GM12873 (cell line): ENCODE data around the gene FADS2.

Source experiments
- TF ChIP-seq, protein P1 (sequence below): IDR thresholded peaks from 2 replicates; pipeline ENCODE4 v1.5.1; 2012; ENCODE audit warnings: low read depth, mild to moderate bottlenecking, moderate library complexity, low read length, control low read depth; ENCODE audit not compliant: insufficient read depth; ENCODE audit errors: missing control alignments

Gene FADS2

GRCh38 chr11:61860054-61860903 lies 32.2 kb downstream of the FADS2 start:
- TF ChIP-seq, protein P1, sequence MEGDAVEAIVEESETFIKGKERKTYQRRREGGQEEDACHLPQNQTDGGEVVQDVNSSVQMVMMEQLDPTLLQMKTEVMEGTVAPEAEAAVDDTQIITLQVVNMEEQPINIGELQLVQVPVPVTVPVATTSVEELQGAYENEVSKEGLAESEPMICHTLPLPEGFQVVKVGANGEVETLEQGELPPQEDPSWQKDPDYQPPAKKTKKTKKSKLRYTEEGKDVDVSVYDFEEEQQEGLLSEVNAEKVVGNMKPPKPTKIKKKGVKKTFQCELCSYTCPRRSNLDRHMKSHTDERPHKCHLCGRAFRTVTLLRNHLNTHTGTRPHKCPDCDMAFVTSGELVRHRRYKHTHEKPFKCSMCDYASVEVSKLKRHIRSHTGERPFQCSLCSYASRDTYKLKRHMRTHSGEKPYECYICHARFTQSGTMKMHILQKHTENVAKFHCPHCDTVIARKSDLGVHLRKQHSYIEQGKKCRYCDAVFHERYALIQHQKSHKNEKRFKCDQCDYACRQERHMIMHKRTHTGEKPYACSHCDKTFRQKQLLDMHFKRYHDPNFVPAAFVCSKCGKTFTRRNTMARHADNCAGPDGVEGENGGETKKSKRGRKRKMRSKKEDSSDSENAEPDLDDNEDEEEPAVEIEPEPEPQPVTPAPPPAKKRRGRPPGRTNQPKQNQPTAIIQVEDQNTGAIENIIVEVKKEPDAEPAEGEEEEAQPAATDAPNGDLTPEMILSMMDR: no peak

DNA sequence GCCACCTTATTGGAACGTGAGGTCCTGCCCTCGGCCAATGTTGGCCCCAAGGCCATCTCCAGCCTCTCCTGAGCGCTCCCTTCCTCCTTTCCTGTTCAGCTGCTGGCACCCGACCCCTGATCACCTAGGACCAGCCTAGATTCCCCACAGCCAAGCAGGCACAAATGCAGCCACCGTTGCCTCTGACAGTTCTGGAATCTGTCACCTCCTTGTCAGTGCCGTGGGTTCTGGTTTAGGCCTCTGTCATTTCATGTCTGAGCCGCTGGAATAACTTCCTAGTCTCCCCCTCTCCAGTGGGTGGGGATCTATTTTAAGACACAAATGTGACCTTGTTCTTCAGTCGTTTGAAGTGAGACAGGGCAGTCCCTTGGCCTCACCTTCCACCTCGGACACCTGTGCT lies 33.5 kb downstream of the FADS2 start:
- TF ChIP-seq, protein P1: no peak

GRCh38 chr11:61862714-61863547 lies 34.8 kb downstream of the FADS2 start:
- TF ChIP-seq, protein P1: no peak

GRCh38 chr11:61863548-61864081 lies 35.5 kb downstream of the FADS2 start:
- TF ChIP-seq, protein P1: no peak

DNA sequence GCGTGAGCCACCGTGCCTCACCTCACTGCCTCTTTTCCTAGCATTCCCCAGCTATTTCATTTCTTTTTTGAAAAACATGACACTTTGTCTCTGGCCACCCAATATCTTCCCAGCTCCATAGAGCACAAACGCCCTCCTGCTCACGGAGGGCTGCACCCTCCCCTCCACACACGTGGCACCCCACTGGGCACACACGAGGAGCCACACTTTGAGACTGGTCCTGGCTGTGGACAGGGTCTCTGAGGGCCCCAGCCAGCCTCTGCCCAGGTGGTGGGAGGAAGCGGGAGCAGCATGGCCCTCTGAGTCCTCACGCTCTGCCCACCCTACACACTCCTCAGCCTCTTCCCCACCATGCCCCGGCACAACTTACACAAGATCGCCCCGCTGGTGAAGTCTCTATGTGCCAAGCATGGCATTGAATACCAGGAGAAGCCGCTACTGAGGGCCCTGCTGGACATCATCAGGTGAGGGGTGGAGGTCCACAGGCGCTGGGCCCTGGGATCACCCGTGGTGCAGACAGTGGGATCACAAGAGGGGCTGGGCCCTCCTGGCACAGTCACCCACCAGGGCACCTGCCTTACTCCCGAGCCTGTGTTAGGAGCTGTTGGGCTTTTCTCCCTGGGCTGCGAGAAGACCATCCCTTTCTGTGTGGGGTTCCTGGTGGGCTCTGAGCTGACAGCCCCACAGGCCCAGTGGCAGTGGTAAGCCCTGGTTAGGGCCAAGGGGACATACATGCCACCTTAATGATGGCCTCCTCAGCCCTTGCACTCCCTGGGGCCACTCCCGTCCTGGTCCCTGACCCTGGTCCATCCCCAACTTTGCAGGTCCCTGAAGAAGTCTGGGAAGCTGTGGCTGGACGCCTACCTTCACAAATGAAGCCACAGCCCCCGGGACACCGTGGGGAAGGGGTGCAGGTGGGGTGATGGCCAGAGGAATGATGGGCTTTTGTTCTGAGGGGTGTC lies 37.0 kb downstream of the FADS2 start:
- TF ChIP-seq, protein P1: no peak

- TF ChIP-seq, protein P1: no peak
These were observed 38.3 kb downstream of the FADS2 start for GRCh38 chr11:61866231-61866957.
